Activated T-helper 17 cell treated with anti-CD3 and anti-CD28 coated beads, Interleukin-2, amount 50 U/mL, for 72 hours (primary cell): Measurements from ENCODE around the gene TKT. TPM values are rescaled to one million over a fixed set of nuclear protein-coding genes. Genes with fewer than 3 reads are reported as not detected.

Experiments
- ATAC-seq: fragments of 150-1000 bp; cut with Tn5 transposase; replicated peaks from 2 replicates; pipeline ENCODE4 v1.10.0; 2021; ENCODE audit warnings: mild to moderate bottlenecking, moderate library complexity
- H3K27ac Mint-ChIP-seq: one replicate; pipeline ENCODE4 v1.8.0; 2022; ENCODE audit warnings: mixed read lengths
- H3K27me3 Mint-ChIP-seq: one replicate; pipeline ENCODE4 v1.8.0; 2022; ENCODE audit warnings: mixed read lengths
- H3K36me3 Mint-ChIP-seq: one replicate; pipeline ENCODE4 v1.8.0; 2022; ENCODE audit warnings: low read depth, mild to moderate bottlenecking, mixed read lengths
- H3K4me1 Mint-ChIP-seq: one replicate; pipeline ENCODE4 v1.8.0; 2022; ENCODE audit warnings: mixed read lengths
- H3K4me3 Mint-ChIP-seq: one replicate; pipeline ENCODE4 v1.8.0; 2022; ENCODE audit warnings: mild to moderate bottlenecking, mixed read lengths
- H3K9me3 Mint-ChIP-seq: one replicate; pipeline ENCODE4 v1.8.0; 2022; ENCODE audit warnings: mixed read lengths
- total RNA-seq, 2 donors: library from RNA; stranded (reverse); gene quantifications; one replicate each; pipeline ENCODE4 v1.2.3, GENCODE V29; 2022

Gene TKT
- total RNA-seq, 2 donors from 2014 or later = 150 to 296 TPM

- Mint-ChIP-seq H3K4me1 (peaks cover under 1% of the 10 kb centered on the region), H3K9me3 (no peaks in the 10 kb centered on the region), H3K27me3 (no peaks in the 10 kb centered on the region), H3K27ac (no peak overlapping the region), H3K36me3 (peaks cover 86% of the 10 kb centered on the region), H3K4me3 (no peak overlapping the region)
- no peak for ATAC-seq
These were observed 27.6 kb downstream of the TKT start for GRCh38 chr3:53227993-53228885.

GRCh38 chr3:53226841-53227407, 28.9 kb downstream of the TKT start:
- Mint-ChIP-seq H3K4me1 (no peaks in the 10 kb centered on the region), H3K27me3 (no peaks in the 10 kb centered on the region), H3K36me3 (peaks cover 74% of the 10 kb centered on the region), H3K9me3 (no peaks in the 10 kb centered on the region), H3K27ac (no peak overlapping the region), H3K4me3 (no peak overlapping the region)
- no peak for ATAC-seq

- no peaks in the 10 kb centered on the region for H3K9me3 Mint-ChIP-seq
- peaks cover 70% of the 10 kb centered on the region for H3K36me3 Mint-ChIP-seq
- H3K27me3 Mint-ChIP-seq = no peaks in the 10 kb centered on the region
- H3K4me1 Mint-ChIP-seq = no peaks in the 10 kb centered on the region
- no peak for ATAC-seq
- H3K4me3 Mint-ChIP-seq = no peak overlapping the region
- no peak overlapping the region for H3K27ac Mint-ChIP-seq
These were observed 29.5 kb downstream of the TKT start for GRCh38 chr3:53226142-53226840.

GRCh38 chr3:53225651-53226050, 30.2 kb downstream of the TKT start:
- Mint-ChIP-seq H3K36me3 (peaks cover 65% of the 10 kb centered on the region), H3K27me3 (no peaks in the 10 kb centered on the region), H3K4me3 (no peak overlapping the region), H3K9me3 (no peaks in the 10 kb centered on the region), H3K4me1 (no peaks in the 10 kb centered on the region), H3K27ac (no peak overlapping the region)
- no peak for ATAC-seq

- no peak overlapping the region for H3K4me3 Mint-ChIP-seq
- no peak overlapping the region for H3K27ac Mint-ChIP-seq
- peaks cover 60% of the 10 kb centered on the region for H3K36me3 Mint-ChIP-seq
- H3K27me3 Mint-ChIP-seq = no peaks in the 10 kb centered on the region
- no peak for ATAC-seq
- no peaks in the 10 kb centered on the region for H3K9me3 Mint-ChIP-seq
- no peaks in the 10 kb centered on the region for H3K4me1 Mint-ChIP-seq
These were observed 30.6 kb downstream of the TKT start for GRCh38 chr3:53225181-53225580.

GRCh38 chr3:53224536-53224935, 31.3 kb downstream of the TKT start:
- Mint-ChIP-seq H3K9me3 (no peaks in the 10 kb centered on the region), H3K27ac (no peak overlapping the region), H3K36me3 (peaks cover 54% of the 10 kb centered on the region), H3K4me1 (no peaks in the 10 kb centered on the region), H3K4me3 (no peak overlapping the region), H3K27me3 (no peaks in the 10 kb centered on the region)
- no peak for ATAC-seq

GRCh38 chr3:53224026-53224425, 31.8 kb downstream of the TKT start:
- Mint-ChIP-seq H3K36me3 (peaks cover 49% of the 10 kb centered on the region), H3K4me1 (no peaks in the 10 kb centered on the region), H3K27me3 (no peaks in the 10 kb centered on the region), H3K9me3 (no peaks in the 10 kb centered on the region), H3K4me3 (no peak overlapping the region), H3K27ac (peak overlapping the region; percentile 31)
- ATAC-seq = no peak

GRCh38 chr3:53223541-53223966, 32.3 kb downstream of the TKT start:
- no peaks in the 10 kb centered on the region for H3K27me3 Mint-ChIP-seq
- ATAC-seq = no peak
- H3K36me3 Mint-ChIP-seq = peaks cover 44% of the 10 kb centered on the region
- H3K4me1 Mint-ChIP-seq = no peaks in the 10 kb centered on the region
- no peak overlapping the region for H3K27ac Mint-ChIP-seq
- H3K9me3 Mint-ChIP-seq = no peaks in the 10 kb centered on the region
- H3K4me3 Mint-ChIP-seq = no peak overlapping the region

GRCh38 chr3:53223025-53223424, 32.8 kb downstream of the TKT start:
- H3K4me3 Mint-ChIP-seq = no peak overlapping the region
- no peaks in the 10 kb centered on the region for H3K9me3 Mint-ChIP-seq
- peaks cover 39% of the 10 kb centered on the region for H3K36me3 Mint-ChIP-seq
- H3K27me3 Mint-ChIP-seq = no peaks in the 10 kb centered on the region
- H3K27ac Mint-ChIP-seq = no peak overlapping the region
- ATAC-seq = no peak
- peaks cover 4% of the 10 kb centered on the region for H3K4me1 Mint-ChIP-seq

- Mint-ChIP-seq H3K36me3 (peaks cover 32% of the 10 kb centered on the region), H3K27ac (no peak overlapping the region), H3K27me3 (no peaks in the 10 kb centered on the region), H3K4me3 (no peak overlapping the region), H3K4me1 (peaks cover 4% of the 10 kb centered on the region), H3K9me3 (no peaks in the 10 kb centered on the region)
- no peak for ATAC-seq
These were observed 33.5 kb downstream of the TKT start for GRCh38 chr3:53222183-53222901.

GRCh38 chr3:53221827-53222182, 34.0 kb downstream of the TKT start:
- no peaks in the 10 kb centered on the region for H3K9me3 Mint-ChIP-seq
- H3K27ac Mint-ChIP-seq = no peak overlapping the region
- no peak for ATAC-seq
- no peaks in the 10 kb centered on the region for H3K27me3 Mint-ChIP-seq
- H3K36me3 Mint-ChIP-seq = peaks cover 27% of the 10 kb centered on the region
- peaks cover 4% of the 10 kb centered on the region for H3K4me1 Mint-ChIP-seq
- H3K4me3 Mint-ChIP-seq = no peak overlapping the region

GRCh38 chr3:53221345-53221744, 34.5 kb downstream of the TKT start:
- Mint-ChIP-seq H3K27ac (no peak overlapping the region), H3K9me3 (no peaks in the 10 kb centered on the region), H3K27me3 (no peaks in the 10 kb centered on the region), H3K4me1 (peaks cover 4% of the 10 kb centered on the region), H3K36me3 (peaks cover 22% of the 10 kb centered on the region), H3K4me3 (no peak overlapping the region)
- no peak for ATAC-seq

- Mint-ChIP-seq H3K27ac (peak overlapping the region; percentile 46), H3K36me3 (peaks cover 8% of the 10 kb centered on the region)
These were observed 35.8 kb downstream of the TKT start for GRCh38 chr3:53219895-53220483.

GRCh38 chr3:53218131-53218530, 37.7 kb downstream of the TKT start:
- H3K27ac Mint-ChIP-seq = no peak overlapping the region
- H3K36me3 Mint-ChIP-seq = no peaks in the 10 kb centered on the region
- H3K4me1 Mint-ChIP-seq = peaks cover 4% of the 10 kb centered on the region
- H3K4me3 Mint-ChIP-seq = no peak overlapping the region
- no peaks in the 10 kb centered on the region for H3K9me3 Mint-ChIP-seq
- no peak for ATAC-seq
- H3K27me3 Mint-ChIP-seq = no peaks in the 10 kb centered on the region

More at GRCh38 chr3:53219895-53220483, 35.8 kb downstream of the TKT start:
- no peak overlapping the region for H3K4me3 Mint-ChIP-seq
- no peaks in the 10 kb centered on the region for H3K9me3 Mint-ChIP-seq
- no peaks in the 10 kb centered on the region for H3K27me3 Mint-ChIP-seq
- peak; percentile 94 for ATAC-seq
- peaks cover 4% of the 10 kb centered on the region for H3K4me1 Mint-ChIP-seq
